Liver (tissue), 9 donors: ENCODE measurements around the gene SPEG. TPM values are rescaled to one million over a fixed set of nuclear protein-coding genes. Genes with fewer than 3 reads are reported as not detected.

ENCODE experiments used
- DNase-seq: peaks from one replicate; pipeline ENCODE4 v3.0.0-alpha.2; 2017; ENCODE audit warnings: low spot score
- H3K27ac ChIP-seq, 2 donors: one replicate each; pipeline ENCODE4 v1.7.0; 2013; ENCODE audit warnings: inconsistent platforms in 2 of 2, low read length in 2 of 2, control low read depth in 1 of 2, low read depth in 1 of 2, mild to moderate bottlenecking in 1 of 2
- H3K27me3 ChIP-seq, 4 donors: one replicate each; pipeline versions ENCODE4 v1.6.1 to v1.7.0; 2013; ENCODE audit warnings: low read length in 3 of 4, inconsistent platforms in 1 of 4, mild to moderate bottlenecking in 1 of 4, moderate library complexity in 1 of 4; ENCODE audit not compliant: control insufficient read depth in 4 of 4, insufficient read depth in 4 of 4
- H3K36me3 ChIP-seq, 4 donors: one replicate each; pipeline versions ENCODE4 v1.6.1 to v1.7.0; 2013; ENCODE audit warnings: low read length in 3 of 4, mild to moderate bottlenecking in 3 of 4, low read depth in 1 of 4, moderate library complexity in 1 of 4; ENCODE audit not compliant: control insufficient read depth in 4 of 4, insufficient read depth in 3 of 4
- H3K4me1 ChIP-seq, 4 donors: one replicate each; pipeline versions ENCODE4 v1.6.1 to v1.7.0; 2013; ENCODE audit warnings: low read length in 3 of 4, mild to moderate bottlenecking in 3 of 4, moderate library complexity in 1 of 4; ENCODE audit not compliant: control insufficient read depth in 4 of 4, insufficient read depth in 4 of 4
- H3K4me3 ChIP-seq, 3 donors: one replicate each; pipeline versions ENCODE4 v1.6.1 to v1.7.0; 2013; ENCODE audit warnings: low read length in 3 of 3, control low read depth in 1 of 3, low read depth in 1 of 3, mild to moderate bottlenecking in 1 of 3
- H3K9ac ChIP-seq, 2 donors: one replicate each; pipeline ENCODE4 v1.7.0; 2013; ENCODE audit warnings: low read length in 2 of 2, mild to moderate bottlenecking in 2 of 2, moderate library complexity in 2 of 2, control low read depth in 1 of 2, low read depth in 1 of 2
- H3K9me3 ChIP-seq, 4 donors: one replicate each; pipeline versions ENCODE4 v1.6.1 to v1.7.0; 2013; ENCODE audit warnings: low read length in 3 of 4; ENCODE audit not compliant: control insufficient read depth in 4 of 4
- CTCF ChIP-seq: fragments of 150-350 bp; IDR thresholded peaks from 2 replicates; pipeline ENCODE4 v1.5.1; 2017; ENCODE audit warnings: improper control_type of control experiment, low read depth, low read length; ENCODE audit not compliant: missing input control
- EGR1 ChIP-seq, 2 donors: IDR thresholded peaks; 2 replicates each; pipeline ENCODE4 v1.6.1; 2016 to 2018; ENCODE audit warnings: antibody characterized with exemption in 2 of 2, low read depth in 2 of 2
- FOXA2 ChIP-seq: IDR thresholded peaks from 2 replicates; pipeline ENCODE4 v1.6.1; 2016; ENCODE audit warnings: antibody characterized with exemption
- HNF4A ChIP-seq, 2 donors: conservative IDR thresholded peaks; 2 replicates each; pipeline ENCODE4 v1.6.1; 2016; ENCODE audit warnings: antibody characterized with exemption in 2 of 2, mild to moderate bottlenecking in 2 of 2
- HNF4G ChIP-seq: IDR thresholded peaks from 2 replicates; pipeline ENCODE4 v1.6.1; 2016; ENCODE audit warnings: antibody characterized with exemption
- MAX ChIP-seq: IDR thresholded peaks from 2 replicates; pipeline ENCODE4 v1.6.1; 2016; ENCODE audit warnings: antibody characterized with exemption
- NR2F2 ChIP-seq: IDR thresholded peaks from 2 replicates; pipeline ENCODE4 v1.6.1; 2016; ENCODE audit warnings: antibody characterized with exemption
- RAD21 ChIP-seq, 2 donors: IDR thresholded peaks; 2 replicates each; pipeline ENCODE4 v1.6.1; 2016; ENCODE audit warnings: antibody characterized with exemption in 2 of 2, mild to moderate bottlenecking in 2 of 2
- REST ChIP-seq: IDR thresholded peaks from 2 replicates; pipeline ENCODE4 v1.6.1; 2016; ENCODE audit warnings: antibody characterized with exemption, mild to moderate bottlenecking
- SP1 ChIP-seq: IDR thresholded peaks from 2 replicates; pipeline ENCODE4 v1.6.1; 2018; ENCODE audit warnings: antibody characterized with exemption, mild to moderate bottlenecking
- TAF1 ChIP-seq: conservative IDR thresholded peaks from 2 replicates; pipeline ENCODE4 v1.6.1; 2016; ENCODE audit warnings: antibody characterized with exemption, mild to moderate bottlenecking
- WGBS: extraction: QIAGEN DNeasy Blood & Tissue Kit; methylation state at CpG from one replicate; pipeline ENCODE4 v1.1.7; 2013; 5-methylcytosine and 5-hydroxymethylcytosine counted together
- polyA plus RNA-seq, 2 donors: library from polyadenylated mRNA; stranded (reverse) in 1 of 2; unstranded in 1 of 2; fragments of 200-250 nt in 1 of 2; fragments of >200 nt in 1 of 2; fragmentation: Nextera tagmentation in 1 of 2; extraction: Ambion mirVana in 1 of 2; gene quantifications; one replicate each; pipeline versions ENCODE4 v1.2.1 to v1.2.3, GENCODE V29; 2013 to 2015
- total RNA-seq, 2 donors: library from RNA; depleted of rRNA; stranded (reverse); fragments of >200 nt; gene quantifications; one replicate each; pipeline ENCODE4 v1.2.3, GENCODE V29; 2014
- donor health status: healthy.
- donor health status: healthy.
- donor health status: healthy.
- donor health status: healthy.
- donor health status: healthy.

SPEG gene
- total and polyA plus RNA-seq, 4 donors: 0.51 to 0.96 (median 0.66) TPM

- WGBS: 88% methylated on average over 7 of the region's 7 CpGs
- H3K27ac ChIP-seq: no peak overlapping the region
- H3K9me3 ChIP-seq: no peaks in the 10 kb centered on the region
- no peak for DNase-seq
- peaks cover 0 to 6% (median 0%) of the 10 kb centered on the region in 4 donors for H3K27me3 ChIP-seq
- H3K4me3 ChIP-seq: no peak overlapping the region
- H3K4me1 ChIP-seq: peaks cover 0 to 3% (median under 1%) of the 10 kb centered on the region in 4 donors
- no peaks in the 10 kb centered on the region for H3K36me3 ChIP-seq
- no peak overlapping the region for H3K9ac ChIP-seq
- no peak for TF ChIP-seq CTCF
Observed at GRCh38 chr2:219429958-219430606, 4.6 kb upstream of the SPEG start.

GRCh38 chr2:219430633-219431615 is 3.7 kb upstream of the SPEG start:
- TF ChIP-seq FOXA2 (no peak), RAD21 (IDR thresholded peaks at IDR 0.05) (peak in 1 of 2 donors; percentile 31)
- H3K4me1 ChIP-seq: peaks cover 0 to 5% (median 2%) of the 10 kb centered on the region in 4 donors
- no peaks in the 10 kb centered on the region for H3K36me3 ChIP-seq
- peaks cover 0 to 3% (median 2%) of the 10 kb centered on the region in 4 donors for H3K27me3 ChIP-seq
- H3K9ac ChIP-seq: no peak overlapping the region
- H3K27ac ChIP-seq: no peak overlapping the region
- H3K9me3 ChIP-seq: no peaks in the 10 kb centered on the region
- 68% methylated on average over 9 of the region's 9 CpGs for WGBS
- H3K4me3 ChIP-seq: no peak overlapping the region
- no peak for DNase-seq

- no peak for DNase-seq
- Histone ChIP-seq H3K9me3 (no peaks in the 10 kb centered on the region), H3K4me3 (no peak overlapping the region), H3K27me3 (peaks cover 0 to 7% (median 4%) of the 10 kb centered on the region in 4 donors), H3K4me1 (peaks cover 0 to 5% (median 2%) of the 10 kb centered on the region in 4 donors), H3K9ac (no peak overlapping the region), H3K36me3 (no peaks in the 10 kb centered on the region), H3K27ac (no peak overlapping the region)
- WGBS: 68% methylated on average over 16 of the region's 16 CpGs
- TF ChIP-seq SP1 (no peak), HNF4A (conservative IDR thresholded peaks at IDR 0.05) (no peak), NR2F2 (no peak), TAF1 (no peak), REST (no peak), HNF4G (no peak), MAX (no peak), FOXA2 (no peak), EGR1 (IDR thresholded peaks at IDR 0.05; ENCODE audit: low read depth in 2 of 2) (no peak)
Observed at GRCh38 chr2:219433666-219434467, 776 bp upstream of the SPEG start.
